ENCODE data around the gene SLC49A3. TPM values are rescaled to one million over a fixed set of nuclear protein-coding genes. Genes with fewer than 3 reads are reported as not detected.

The SLC49A3 gene
- total and polyA plus RNA-seq, 7 donors = 2.4 to 6.4 (median 4.6) TPM

DNA sequence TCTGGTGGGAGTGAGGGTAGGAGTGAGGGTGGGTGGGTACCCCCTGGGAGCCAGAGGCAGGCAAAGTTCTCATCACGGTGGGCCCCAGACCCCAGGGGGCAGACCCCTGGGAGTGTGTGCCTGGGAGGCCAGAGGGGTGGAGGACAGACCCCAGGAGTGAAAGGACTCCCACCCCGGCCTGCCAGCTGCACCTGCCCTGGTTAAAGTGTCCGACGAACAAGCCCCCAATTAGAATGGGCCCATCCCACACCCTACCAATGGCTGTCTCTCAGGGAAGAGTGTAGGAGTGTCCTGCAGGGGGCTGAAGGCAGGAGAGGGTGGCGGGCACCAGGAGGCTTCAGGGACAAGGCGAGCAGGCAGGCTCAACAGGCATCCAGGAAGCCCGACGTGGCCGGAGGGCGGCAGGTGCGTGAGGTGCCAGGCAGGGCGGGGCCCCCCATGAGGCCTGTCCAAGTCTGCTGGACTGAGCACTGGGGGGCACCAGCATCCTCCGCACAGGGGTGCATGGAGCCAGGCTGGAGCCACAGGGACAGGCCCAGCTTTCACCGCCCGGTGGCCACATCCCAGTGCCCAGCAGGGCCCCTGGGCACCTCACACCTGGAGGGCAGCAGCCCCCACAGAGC is 54.9 kb downstream of the SLC49A3 start:
- peak; percentile 50 for DNase-seq
- TF ChIP-seq EP300 (IDR thresholded peaks at IDR 0.05) (no peak), POLR2AphosphoS5 (IDR thresholded peaks at IDR 0.05) (no peak), POLR2A (IDR thresholded peaks at IDR 0.05) (no peak)
- TF ChIP-seq, protein P1, sequence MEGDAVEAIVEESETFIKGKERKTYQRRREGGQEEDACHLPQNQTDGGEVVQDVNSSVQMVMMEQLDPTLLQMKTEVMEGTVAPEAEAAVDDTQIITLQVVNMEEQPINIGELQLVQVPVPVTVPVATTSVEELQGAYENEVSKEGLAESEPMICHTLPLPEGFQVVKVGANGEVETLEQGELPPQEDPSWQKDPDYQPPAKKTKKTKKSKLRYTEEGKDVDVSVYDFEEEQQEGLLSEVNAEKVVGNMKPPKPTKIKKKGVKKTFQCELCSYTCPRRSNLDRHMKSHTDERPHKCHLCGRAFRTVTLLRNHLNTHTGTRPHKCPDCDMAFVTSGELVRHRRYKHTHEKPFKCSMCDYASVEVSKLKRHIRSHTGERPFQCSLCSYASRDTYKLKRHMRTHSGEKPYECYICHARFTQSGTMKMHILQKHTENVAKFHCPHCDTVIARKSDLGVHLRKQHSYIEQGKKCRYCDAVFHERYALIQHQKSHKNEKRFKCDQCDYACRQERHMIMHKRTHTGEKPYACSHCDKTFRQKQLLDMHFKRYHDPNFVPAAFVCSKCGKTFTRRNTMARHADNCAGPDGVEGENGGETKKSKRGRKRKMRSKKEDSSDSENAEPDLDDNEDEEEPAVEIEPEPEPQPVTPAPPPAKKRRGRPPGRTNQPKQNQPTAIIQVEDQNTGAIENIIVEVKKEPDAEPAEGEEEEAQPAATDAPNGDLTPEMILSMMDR (IDR thresholded peaks at IDR 0.05) = no peak

DNA sequence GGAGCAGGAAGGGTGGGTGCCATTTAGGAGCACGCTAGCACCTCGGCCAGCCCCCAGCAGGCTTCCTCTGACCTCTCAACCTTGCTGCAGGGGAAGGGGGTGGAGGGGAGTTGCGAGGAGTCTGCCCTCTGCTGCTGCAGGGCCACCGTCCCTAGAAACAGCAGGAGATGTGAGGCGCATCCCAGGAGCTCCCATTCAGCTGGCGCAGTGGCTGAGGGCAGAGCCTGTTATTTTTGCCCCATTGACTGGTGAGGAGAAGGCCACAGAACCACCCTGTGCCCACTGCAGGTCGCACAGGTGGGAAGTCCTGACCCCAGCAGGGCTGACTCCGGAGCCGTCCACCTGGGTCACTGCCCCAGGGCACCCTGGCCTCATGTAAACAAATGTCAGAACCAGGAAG is 55.5 kb downstream of the SLC49A3 start:
- Histone ChIP-seq H3K4me3 (no peak overlapping the region), H3K4me1 (no peaks in the 10 kb centered on the region), H3K36me3 (no peaks in the 10 kb centered on the region), H3K27me3 (peaks cover 0 to 29% (median 8%) of the 10 kb centered on the region in 3 donors), H3K9me3 (no peaks in the 10 kb centered on the region), H3K27ac (no peak overlapping the region)
- WGBS, 2 donors = 52 to 57% methylated on average over 9 of the region's 9 CpGs
- peak; percentile 21 for DNase-seq
- TF ChIP-seq EP300 (IDR thresholded peaks at IDR 0.05) (no peak), POLR2AphosphoS5 (IDR thresholded peaks at IDR 0.05) (no peak), POLR2A (IDR thresholded peaks at IDR 0.05) (no peak)
- TF ChIP-seq, protein P1 (IDR thresholded peaks at IDR 0.05) = no peak
- intact Hi-C loops (cut with DNase I) = no loop called here

More for the DNA sequence above, 54.9 kb downstream of the SLC49A3 start:
- H3K4me3 ChIP-seq = no peak overlapping the region
- H3K9me3 ChIP-seq = no peaks in the 10 kb centered on the region
- intact Hi-C loops (cut with DNase I) = no loop called here
- H3K4me1 ChIP-seq = no peaks in the 10 kb centered on the region
- no peak overlapping the region for H3K27ac ChIP-seq
- no peaks in the 10 kb centered on the region for H3K36me3 ChIP-seq
- H3K27me3 ChIP-seq = peaks cover 0 to 23% (median 1%) of the 10 kb centered on the region in 3 donors
- WGBS, 2 donors = 53 to 78% methylated on average over 15 of the region's 15 CpGs

DNA sequence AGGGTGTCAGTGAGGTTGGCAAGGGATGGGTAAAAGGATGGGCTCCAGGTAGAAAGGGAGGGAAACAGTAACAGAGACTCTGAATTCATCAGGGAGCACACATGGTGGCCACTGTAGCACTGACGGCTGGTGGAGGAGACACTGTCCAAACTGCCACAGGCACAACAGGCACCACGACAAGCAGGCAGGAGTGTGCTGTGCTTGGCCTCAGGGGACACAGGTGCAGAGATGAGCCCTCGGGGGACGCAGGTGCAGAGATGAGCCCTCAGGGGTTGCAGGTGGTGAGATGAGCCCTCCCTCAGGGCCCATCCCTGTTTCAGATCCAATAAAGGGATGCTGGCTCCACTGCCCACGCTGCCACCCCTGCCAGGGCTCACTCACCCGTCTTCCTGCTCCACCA is 56.0 kb downstream of the SLC49A3 start:
- TF ChIP-seq EP300 (IDR thresholded peaks at IDR 0.05) (no peak), POLR2A (IDR thresholded peaks at IDR 0.05) (no peak), POLR2AphosphoS5 (IDR thresholded peaks at IDR 0.05) (no peak)
- TF ChIP-seq, protein P1 (IDR thresholded peaks at IDR 0.05) = no peak
- Histone ChIP-seq H3K27ac (no peak overlapping the region), H3K4me1 (no peaks in the 10 kb centered on the region), H3K27me3 (peaks cover 0 to 32% (median 9%) of the 10 kb centered on the region in 3 donors), H3K36me3 (no peaks in the 10 kb centered on the region), H3K9me3 (no peaks in the 10 kb centered on the region), H3K4me3 (no peak overlapping the region)
- intact Hi-C loops (cut with DNase I) = no loop called here
- 83 to 86% methylated on average over 6 of the region's 6 CpGs for WGBS, 2 donors
- peak; percentile 24 for DNase-seq

DNA sequence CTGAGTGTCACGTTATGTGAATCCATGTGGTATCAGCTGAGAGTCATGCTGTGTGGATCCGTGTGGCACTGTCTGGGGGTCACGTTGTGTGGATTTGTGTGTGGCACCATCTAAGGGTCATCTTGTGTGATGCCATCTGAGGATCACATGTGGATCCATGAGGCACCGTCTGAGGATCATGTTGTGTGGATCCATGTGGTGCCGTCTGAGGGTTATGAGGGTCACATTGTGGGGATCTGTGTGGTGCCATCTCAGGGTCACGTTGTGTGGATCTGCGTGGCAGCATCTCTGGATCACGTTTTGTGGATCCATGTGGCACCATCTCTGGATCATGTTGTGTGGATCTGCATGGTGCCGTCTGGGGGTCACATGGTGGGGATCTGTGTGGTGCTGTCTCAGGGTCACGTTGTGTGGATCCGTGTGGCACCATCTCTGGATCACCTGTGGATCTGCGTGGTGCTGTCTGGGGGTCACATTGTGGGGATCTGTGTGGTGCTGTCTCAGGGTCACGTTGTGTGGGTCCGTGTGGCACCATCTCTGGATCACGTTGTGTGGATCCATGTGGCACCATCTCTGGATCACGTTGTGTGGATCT is 56.7 kb downstream of the SLC49A3 start:
- H3K4me1 ChIP-seq = no peaks in the 10 kb centered on the region
- no peaks in the 10 kb centered on the region for H3K9me3 ChIP-seq
- TF ChIP-seq, protein P1 (IDR thresholded peaks at IDR 0.05) = no peak
- TF ChIP-seq EP300 (IDR thresholded peaks at IDR 0.05) = no peak
- no peak for TF ChIP-seq POLR2AphosphoS5 (IDR thresholded peaks at IDR 0.05)
- TF ChIP-seq POLR2A (IDR thresholded peaks at IDR 0.05) = no peak
- H3K36me3 ChIP-seq = no peaks in the 10 kb centered on the region
- no peak overlapping the region for H3K4me3 ChIP-seq
- intact Hi-C loops (cut with DNase I) = no loop called here
- no peak overlapping the region for H3K27ac ChIP-seq
- H3K27me3 ChIP-seq = peaks cover 0 to 29% (median 9%) of the 10 kb centered on the region in 3 donors
- DNase-seq = peak; percentile 12
- 91 to 94% methylated on average over 16 of the region's 16 CpGs for WGBS, 2 donors

Other genes starting within 250 kb of the SLC49A3 start
- gene ZNF721, start 190.0 kb downstream of the SLC49A3 start, total RNA-seq = 10 to 100 TPM; 19.0 to 25.5 (median 21.5) TPM
- gene ZNF721, start 190.0 kb downstream of the SLC49A3 start, polyA plus RNA-seq = 10 to 100 TPM in 1 of 3 donors, 1 to 10 TPM in 2; 6.2 to 11.1 (median 7.2) TPM
- gene PIGG, start 189.9 kb downstream of the SLC49A3 start, total RNA-seq = 10 to 100 TPM; 32.1 to 71.2 (median 46.7) TPM
- gene PIGG, start 189.9 kb downstream of the SLC49A3 start, polyA plus RNA-seq = 10 to 100 TPM in 1 of 3 donors, 1 to 10 TPM in 2; 6.0 to 38.0 (median 9.7) TPM
- gene TMEM271, start 112.9 kb downstream of the SLC49A3 start, total RNA-seq = under 1 TPM in 2 of 4 donors, not detected in 2; 0.36 to 0.41 TPM
- under 1 TPM in 1 of 3 donors, not detected in 2; 0.06 TPM for gene TMEM271, start 112.9 kb downstream of the SLC49A3 start, polyA plus RNA-seq
- 1 to 10 TPM in 2 of 4 donors, under 1 TPM in 1, not detected in 1; 0.41 to 5.4 (median 2.6) TPM for gene PDE6B, start 63.6 kb downstream of the SLC49A3 start, total RNA-seq
- 1 to 10 TPM in 1 of 3 donors, under 1 TPM in 2; under 0.01 to 4.1 (median 0.46) TPM for gene PDE6B, start 63.6 kb downstream of the SLC49A3 start, polyA plus RNA-seq
- 100 to 1,000 TPM; 104 to 244 (median 194) TPM for gene ATP5ME, start 14.9 kb downstream of the SLC49A3 start, total RNA-seq
- 1,000 to 10,000 TPM in 2 of 3 donors, 100 to 1,000 TPM in 1; 610 to 1,302 (median 1,156) TPM for gene ATP5ME, start 14.9 kb downstream of the SLC49A3 start, polyA plus RNA-seq
- 10 to 100 TPM in 2 of 4 donors, 1 to 10 TPM in 2; 5.7 to 11.7 (median 9.8) TPM for gene MYL5, start 14.6 kb downstream of the SLC49A3 start, total RNA-seq
- gene MYL5, start 14.6 kb downstream of the SLC49A3 start, polyA plus RNA-seq = 10 to 100 TPM; 19.2 to 29.7 (median 28.7) TPM
- gene PCGF3, start 16.7 kb upstream of the SLC49A3 start, total RNA-seq = 10 to 100 TPM; 26.4 to 60.1 (median 40.2) TPM
- 10 to 100 TPM; 15.6 to 52.9 (median 24.5) TPM for gene PCGF3, start 16.7 kb upstream of the SLC49A3 start, polyA plus RNA-seq
- gene CPLX1, start 137.0 kb upstream of the SLC49A3 start, total RNA-seq = 1 to 10 TPM in 1 of 4 donors, under 1 TPM in 3; 0.36 to 1.7 (median 0.45) TPM
- 1 to 10 TPM in 2 of 3 donors, under 1 TPM in 1; 0.23 to 3.0 (median 2.8) TPM for gene CPLX1, start 137.0 kb upstream of the SLC49A3 start, polyA plus RNA-seq
- gene GAK, start 243.2 kb upstream of the SLC49A3 start, total RNA-seq = 100 to 1,000 TPM in 1 of 4 donors, 10 to 100 TPM in 3; 40.8 to 494 (median 60.4) TPM
- gene GAK, start 243.2 kb upstream of the SLC49A3 start, polyA plus RNA-seq = 100 to 1,000 TPM; 124 to 276 (median 150) TPM
- gene TMEM175, start 243.3 kb upstream of the SLC49A3 start, total RNA-seq = 10 to 100 TPM; 19.3 to 42.6 (median 32.6) TPM
- 10 to 100 TPM in 2 of 3 donors, 1 to 10 TPM in 1; 4.6 to 34.5 (median 12.6) TPM for gene TMEM175, start 243.3 kb upstream of the SLC49A3 start, polyA plus RNA-seq